Endothelial cell of hepatic sinusoid (primary cell): ENCODE results near the gene WDR47.

Experiments
- in situ Hi-C: cut with HindIII; loops from 2 replicates; pipeline ENCODE4 v1.10.0; 2017; ENCODE audit warnings: low sequenced_read_pairs

The WDR47 gene

DNA sequence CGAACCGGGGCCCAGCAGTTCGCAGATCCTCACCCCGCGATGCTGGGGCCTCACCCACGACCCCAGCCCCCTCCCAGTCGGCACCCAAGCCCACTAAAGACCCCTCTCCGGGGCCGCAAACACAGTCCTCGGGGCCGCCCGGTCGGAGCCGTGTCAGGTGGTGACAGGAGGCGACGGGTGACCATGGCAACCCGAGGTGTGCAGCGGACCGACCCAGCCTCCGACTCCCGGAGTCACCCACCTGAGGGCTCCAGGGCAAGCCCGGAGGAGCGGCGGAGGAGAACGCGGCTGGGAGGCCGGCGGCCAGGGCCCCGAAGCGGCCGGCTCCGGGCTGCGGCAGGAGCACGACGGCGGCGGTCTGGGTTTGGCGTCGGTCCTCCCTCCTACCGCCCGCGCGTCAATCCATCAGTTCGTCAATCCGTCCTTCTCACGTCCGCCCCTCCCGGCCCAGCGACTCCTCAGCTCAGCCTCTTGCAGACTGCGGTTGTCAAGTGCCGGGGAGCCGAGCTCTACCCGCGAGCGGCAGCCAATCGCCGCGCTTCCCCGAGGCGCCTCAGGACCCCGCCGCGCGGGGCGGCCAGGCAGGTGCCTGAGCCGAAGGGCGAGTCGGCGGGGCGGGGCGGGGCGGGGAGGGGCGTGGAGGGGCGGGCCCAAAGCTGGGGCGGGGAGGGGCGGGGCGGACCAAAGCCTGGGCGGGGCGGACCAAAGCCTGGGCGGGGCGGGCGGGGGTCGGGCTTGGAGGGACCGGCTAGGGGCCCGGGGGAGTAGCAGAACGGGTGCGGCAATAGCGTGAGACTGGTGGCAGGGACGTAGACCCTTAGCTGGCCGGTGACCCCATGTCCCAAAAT, at the start of gene WDR47:
WDR47 (minus strand) TSS at position 482 of the 848 bp plus-strand sequence. CDS start 18,590 bp downstream, outside the sequence.
- in situ Hi-C loops = no loop called here

DNA sequence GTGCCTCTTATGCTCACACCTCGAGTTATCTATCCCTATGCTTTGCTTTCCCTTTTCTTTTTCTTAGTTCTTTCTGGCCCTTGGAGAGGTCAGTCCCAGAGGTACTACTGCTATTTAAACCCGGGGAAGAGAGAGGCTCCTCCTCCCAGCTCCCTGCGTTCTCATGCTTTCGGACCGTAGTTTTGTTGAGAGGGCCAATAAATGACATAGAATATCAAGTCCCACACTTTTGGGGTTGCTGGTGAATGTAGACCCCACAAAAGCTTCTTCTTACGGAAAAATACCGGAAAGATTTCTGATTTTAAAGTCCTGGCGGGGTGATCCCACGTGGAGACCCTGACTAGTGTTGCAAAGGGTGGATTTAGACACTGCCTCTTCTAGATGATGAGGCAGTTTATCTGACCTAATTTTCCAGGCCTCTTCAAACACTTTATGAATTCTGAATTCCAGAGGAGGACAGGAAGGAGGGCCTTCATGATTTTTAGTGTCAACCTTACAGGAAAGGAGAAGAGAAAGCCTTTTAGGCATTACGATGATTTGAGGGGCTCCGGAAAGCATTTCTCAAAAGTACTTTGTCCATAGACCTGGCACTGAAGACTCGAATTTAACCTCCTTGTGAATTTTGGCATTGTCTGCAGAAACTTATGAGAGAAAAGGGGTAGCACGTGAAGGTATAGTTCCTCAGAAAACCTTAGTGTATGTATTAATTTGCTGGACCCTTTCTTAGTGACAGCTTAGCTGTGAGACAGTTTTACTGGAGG, 49.4 kb upstream of the WDR47 start:
- in situ Hi-C loops = no loop called here

DNA sequence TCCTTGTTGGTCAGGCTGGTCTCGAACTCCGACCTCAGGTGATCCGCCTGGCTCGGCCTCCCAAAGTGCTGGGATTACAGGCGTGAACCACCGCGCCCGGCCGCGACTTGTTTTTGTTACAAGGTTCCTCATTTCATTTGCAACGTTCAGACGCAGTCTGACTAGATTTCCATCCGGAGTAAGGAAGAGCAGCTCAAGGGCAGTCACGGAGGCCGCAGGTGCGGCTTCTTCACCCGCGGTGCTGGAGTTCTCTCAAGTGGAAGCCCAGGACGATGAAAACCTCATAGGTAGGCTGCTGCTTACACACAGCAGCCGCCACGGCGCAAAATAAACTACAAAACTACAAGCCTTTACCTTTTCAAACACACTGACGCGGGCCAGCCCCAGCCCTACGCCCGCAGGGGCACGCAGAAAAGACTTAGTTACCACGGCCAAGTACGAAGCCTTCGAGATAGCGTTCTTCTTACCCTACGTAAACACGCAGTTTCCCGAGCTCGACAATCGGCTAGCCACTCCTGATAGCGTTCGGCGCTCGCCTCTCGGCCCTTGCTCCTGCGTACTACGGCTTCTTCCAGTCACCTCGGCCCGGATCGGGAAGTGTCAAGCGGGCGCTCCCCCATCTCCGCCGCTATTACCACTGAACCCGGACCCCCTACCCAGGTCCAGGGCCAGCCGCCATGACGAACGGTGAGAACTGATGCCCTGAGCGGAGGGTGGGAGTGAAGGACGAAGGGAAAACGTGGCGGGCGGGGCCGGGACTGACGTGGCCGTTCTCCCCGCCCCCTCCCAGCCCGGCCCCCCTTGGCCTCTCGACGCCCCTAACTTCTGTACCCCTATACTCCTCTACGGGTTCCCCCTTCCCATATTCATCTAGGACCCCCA, 48.5 kb upstream of the WDR47 start, which contains the start of gene TMEM167B:
TMEM167B (plus strand) TSS at position 569 of the 882 bp plus-strand sequence; CDS start at position 678, 109 bp downstream.
- in situ Hi-C loops = no loop called here

- in situ Hi-C loops = no loop called here
Measured at GRCh38 chr1:109089242-109090015, 47.5 kb upstream of the WDR47 start.

DNA sequence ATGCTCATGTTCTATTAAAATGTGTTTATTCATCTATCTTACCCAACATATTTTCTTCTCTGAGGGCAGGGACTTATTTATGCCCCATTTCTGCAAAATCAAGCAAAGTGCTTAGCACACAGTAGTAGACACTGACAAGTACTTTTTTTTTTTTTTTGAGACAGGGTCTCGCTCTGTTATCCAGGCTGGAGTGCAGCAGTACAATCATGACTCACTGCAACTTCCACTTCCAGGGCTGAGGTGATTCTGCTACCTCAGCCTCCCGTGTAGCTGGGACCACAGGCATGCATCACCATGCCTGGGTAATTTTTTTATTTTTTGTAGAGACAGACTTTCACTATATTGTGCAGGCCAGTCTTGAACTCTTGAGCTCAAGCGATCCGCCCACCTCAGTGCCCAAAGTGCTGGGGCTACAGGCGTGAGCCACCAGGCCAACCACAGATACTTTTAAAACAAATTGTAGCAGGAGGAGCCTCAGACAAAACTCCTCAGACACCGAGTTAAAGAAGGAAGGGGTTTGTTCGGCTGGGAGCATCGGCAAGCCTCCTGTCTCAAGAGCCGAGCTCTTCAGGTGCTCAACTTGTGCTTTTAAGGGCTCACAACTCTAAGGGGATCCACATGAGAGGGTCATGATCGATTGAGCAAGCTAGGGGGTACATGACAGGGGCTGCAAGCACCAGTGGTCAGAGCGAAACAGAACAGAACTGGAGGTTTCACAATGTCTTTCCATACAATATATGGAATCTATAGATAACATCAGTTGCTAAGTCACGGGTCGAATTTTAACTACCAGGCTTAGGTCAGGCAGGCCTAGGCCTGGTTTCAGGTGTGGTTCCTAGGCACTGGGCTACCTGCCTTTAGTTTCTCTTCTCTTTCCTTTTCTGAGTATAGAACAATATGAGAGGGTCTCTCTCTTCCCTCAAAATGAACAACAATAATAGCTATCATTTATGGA, 42.9 kb upstream of the WDR47 start:
- in situ Hi-C loops = no loop called here

GRCh38 chr1:109083923-109084322, 42.0 kb upstream of the WDR47 start:
- in situ Hi-C loops = no loop called here

DNA sequence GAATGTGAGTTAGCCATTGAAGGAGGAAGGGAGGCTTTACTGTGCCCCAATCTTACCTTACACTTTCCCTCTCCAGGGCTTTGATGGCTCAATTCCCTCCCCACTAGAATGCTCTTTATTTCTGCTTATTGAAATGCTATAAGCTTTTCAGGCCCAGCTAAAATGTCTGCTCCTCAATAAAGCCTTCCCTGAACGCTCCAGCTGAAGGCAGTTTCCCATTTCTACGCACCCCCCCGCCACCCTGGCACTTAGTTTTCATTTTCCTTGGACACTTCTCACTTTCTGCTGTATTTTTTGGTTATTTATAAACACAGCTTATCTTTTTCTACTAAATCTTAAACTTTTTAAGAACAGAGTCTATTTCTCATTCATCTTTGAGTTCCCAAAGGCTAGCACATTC, 41.6 kb upstream of the WDR47 start:
- in situ Hi-C loops = no loop called here

DNA sequence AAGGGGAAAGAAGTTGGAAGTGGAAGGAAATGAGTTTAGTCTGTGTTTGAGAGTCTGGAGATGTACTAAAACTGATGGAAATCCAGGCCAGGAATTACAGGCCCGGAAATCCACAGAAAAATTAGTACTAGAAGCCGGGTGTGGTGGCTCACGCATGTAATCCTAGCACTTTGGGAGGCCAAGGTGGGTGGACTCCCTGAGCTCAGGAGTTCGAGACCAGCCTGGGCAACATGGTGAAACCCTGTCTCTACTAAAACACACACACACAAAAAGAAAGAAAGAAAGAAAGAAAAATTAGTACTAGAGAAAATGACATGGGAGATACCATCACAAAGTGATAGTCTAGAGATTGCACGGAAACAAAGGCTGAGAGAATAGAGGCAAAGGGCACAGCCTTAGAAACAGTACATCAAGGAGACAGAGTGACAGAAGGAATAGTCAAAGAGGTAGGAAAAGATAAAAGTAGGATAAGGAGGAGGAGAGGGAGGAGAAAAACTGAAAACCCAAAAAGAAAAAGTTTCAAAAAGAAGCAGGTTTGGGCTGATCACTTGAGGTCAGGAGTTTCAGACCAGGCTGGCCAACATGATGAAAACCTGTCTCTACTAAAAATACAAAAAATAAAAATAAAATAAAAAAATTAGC, 38.7 kb upstream of the WDR47 start:
- in situ Hi-C loops = no loop called here

DNA sequence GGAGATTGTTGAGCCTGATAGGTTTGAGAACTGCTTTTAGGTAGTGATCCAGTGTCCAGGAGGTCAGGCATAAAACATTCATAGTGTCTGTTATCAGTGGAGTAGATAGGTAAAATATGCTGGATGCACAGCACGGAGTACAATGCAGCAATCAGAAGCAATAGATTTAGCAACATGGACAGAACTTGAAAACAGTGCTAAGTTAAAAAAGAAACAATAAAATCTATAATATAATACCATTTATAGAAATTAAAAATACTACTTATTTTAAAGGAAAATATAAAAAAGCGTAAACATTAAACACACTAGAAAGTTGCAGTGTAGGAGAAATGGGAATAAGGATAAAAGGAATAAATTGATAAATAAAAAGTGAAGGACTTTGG, 37.3 kb upstream of the WDR47 start:
- in situ Hi-C loops = no loop called here

DNA sequence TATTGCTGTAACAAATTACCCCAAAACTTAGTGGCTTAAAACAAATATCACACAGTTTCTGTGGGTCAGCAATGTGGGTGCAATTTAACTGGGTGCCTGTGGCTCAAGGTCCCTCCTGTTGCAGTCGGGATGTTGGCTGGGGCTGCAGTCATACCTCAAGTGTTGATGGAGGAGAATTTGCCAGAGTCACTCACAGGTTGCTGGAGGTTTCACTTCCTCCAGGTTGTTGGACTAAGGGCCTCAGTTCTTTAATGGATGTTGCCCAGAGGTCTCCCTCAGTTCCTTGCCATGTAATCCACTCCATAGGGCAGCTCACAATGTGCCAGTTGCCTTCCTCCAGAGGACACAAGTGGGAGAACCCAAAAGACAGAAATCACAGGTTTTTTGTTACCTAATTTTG, 36.4 kb upstream of the WDR47 start:
- in situ Hi-C loops = no loop called here

DNA sequence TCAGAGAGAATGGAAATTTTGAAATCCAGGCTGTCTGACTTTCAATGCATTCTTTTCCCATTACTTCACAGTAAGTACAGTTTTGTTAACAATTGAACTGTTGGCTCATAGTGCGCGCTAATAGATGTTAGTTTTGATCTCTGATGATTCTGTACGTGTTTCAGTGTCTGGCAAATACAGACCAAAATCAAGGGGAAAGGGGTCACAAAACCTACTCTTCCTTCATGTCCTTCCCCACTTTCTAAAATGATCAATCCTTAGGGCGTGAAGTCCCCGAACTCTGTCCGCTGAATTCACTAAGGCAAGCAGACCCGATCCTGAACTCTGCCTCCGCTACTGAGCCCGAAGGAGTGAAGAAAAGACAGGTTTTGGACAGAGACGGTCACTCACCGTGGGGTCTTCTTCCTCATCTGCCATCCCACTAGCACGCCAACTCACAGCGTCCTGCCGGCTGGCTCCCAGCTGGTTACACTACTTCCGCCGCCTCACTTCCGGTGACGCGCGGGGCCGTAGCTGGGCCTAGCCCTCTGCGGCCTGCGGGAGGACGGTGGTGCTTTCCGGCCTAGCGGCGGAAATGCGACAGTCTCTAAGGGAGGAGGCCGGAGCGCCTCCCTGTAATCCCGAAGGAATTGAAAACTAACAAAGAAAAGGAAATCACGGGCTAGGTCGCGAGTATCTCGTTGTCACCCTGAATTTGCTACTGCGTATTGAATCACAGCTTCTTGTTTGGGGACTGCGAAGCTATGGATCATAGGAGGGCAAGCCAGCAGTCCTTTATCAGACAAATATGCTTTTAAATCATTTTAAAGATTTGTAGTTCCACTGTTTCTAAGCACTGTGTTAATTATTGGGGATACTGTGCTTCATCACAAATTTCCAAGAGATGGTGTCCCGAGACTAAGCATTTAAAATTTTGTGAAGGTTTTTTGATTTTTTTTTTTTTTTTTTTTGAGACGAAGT, 33.9 kb upstream of the WDR47 start, which contains the start of gene TAF13:
TAF13 (minus strand) TSS at position 473 of the 960 bp plus-strand sequence; CDS start at position 417, 56 bp downstream.
- in situ Hi-C loops = no loop called here

GRCh38 chr1:109069294-109069693, 27.4 kb upstream of the WDR47 start:
- in situ Hi-C loops = no loop called here

DNA sequence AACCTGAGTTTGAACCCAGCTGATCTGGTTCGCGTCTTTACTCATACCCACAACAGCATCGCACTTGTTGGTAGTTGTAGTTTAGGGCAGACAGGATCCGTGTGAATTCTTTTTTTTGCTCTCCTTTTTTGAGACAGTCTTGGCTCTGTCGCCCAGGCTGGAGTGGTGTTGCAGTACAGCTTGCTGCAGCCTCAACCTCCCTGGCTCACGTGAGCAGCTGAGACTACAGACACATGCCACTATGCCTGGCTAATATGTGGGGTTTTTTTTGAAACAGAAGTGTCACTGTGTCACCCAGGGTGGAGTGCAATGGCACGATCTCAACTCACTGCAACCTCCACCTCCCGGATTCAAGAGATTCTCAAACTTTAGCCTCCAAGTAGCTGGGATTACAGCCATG, 26.0 kb upstream of the WDR47 start:
- in situ Hi-C loops = no loop called here

DNA sequence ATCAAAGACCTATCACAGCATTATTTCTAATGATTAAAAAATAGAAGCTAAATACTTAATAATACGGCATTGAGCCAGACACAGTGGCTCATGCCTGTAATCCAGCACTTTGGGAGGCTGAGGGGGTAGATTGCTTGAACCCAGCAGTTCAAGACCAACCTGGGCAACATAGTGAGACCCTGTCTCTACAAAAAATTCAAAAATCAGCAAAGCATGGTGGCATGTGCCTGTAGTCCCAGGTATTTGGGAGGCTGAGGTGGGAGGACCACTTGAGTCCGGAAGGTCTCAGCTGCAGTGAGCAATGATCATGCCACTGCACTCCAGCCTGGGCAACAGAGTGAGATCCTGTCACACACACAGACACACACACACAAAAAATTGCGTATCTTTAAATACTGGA, 23.2 kb upstream of the WDR47 start:
- in situ Hi-C loops = no loop called here

DNA sequence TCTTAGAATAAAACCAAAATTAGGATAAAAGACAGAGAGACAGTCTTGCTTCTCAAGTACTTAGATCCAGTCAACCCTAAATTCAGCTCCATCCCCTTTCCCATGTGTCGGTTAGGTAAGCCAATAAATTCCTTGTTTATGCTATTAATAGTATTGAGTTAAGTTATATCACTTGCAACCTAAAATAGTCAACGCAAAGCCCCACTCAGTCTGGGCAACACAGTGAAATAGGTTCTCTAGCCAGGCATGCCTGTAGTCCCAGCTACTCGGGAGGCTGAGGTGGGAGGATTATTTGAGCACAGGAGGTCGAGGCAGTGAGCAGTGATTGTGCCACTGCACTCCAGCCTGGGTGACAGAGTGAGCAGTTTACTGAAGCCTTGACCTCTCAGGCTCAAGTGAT, 19.3 kb upstream of the WDR47 start:
- in situ Hi-C loops = no loop called here

DNA sequence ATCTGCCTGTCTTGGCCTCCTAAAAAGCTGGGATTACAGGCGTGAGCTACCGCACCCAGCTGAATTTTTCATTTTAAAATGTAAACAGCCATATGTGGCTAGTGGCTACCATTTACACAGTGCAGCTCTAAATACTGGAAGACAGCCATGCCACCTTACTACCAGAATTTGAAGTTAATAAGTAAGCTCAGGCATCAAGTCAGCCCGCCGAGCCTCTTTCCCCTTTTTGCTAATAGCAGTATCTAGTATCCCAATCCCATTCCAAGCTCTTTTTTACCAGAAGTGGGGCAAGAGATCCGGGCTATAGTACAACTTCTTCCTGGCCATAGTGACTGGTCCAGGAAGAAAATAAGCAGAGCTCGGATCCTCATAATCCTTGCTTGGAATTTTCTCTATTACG, 18.8 kb upstream of the WDR47 start:
- in situ Hi-C loops = no loop called here

DNA sequence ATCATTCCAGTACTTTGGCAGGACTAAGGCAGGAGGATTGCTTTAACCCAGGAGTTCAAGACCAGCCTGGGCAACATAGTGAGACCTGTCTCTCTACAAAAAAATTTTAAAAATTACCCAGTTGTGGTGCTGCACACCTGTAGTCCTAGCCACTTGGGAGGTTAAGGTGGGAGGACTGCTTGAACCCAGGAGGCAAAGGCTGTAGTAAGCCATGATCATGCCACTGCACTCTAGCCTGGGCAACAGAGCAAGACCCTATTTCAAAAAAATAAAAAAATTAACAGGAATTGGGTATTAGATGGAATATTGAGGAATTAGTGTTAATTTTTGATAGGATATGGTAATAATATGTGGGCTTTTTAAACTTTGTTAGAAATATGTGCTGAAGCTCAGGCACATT, 17.1 kb upstream of the WDR47 start:
- in situ Hi-C loops = no loop called here
